ACHN (cell line): ENCODE results near the gene NCOA1.
"Not testable (repeated sequence)": the region's sequence is repeated elsewhere in the genome, so short reads cannot be mapped to it uniquely, and the experiment has no call there.

Experiments
- DNase-seq: peaks from one replicate; pipeline ENCODE4 v3.0.0-alpha.2; 2015
- in situ Hi-C: cut with HindIII; loops from 2 replicates; pipeline ENCODE4 v1.10.0; 2017; ENCODE audit warnings: low sequenced_read_pairs, low pct_ligation_motif_present, low pct_unique_long_range_greater_than_20kb

The NCOA1 gene

GRCh38 chr2:24644032-24644431, 153.0 kb downstream of the NCOA1 start:
- in situ Hi-C loops, result no loop called here
- no peak for DNase-seq

- in situ Hi-C loops, result no loop called here
Measured at GRCh38 chr2:24650997-24651642, 160.1 kb downstream of the NCOA1 start.

GRCh38 chr2:24651643-24652003, 160.6 kb downstream of the NCOA1 start:
- in situ Hi-C loops, result no loop called here
- DNase-seq, result no peak

More at GRCh38 chr2:24650997-24651642, 160.1 kb downstream of the NCOA1 start:
- DNase-seq, result no peak

- in situ Hi-C loops, result no loop called here
- DNase-seq, result no peak
Measured at GRCh38 chr2:24652265-24653182, 161.5 kb downstream of the NCOA1 start.

GRCh38 chr2:24657818-24658217, 166.8 kb downstream of the NCOA1 start:
- in situ Hi-C loops, result no loop called here
- DNase-seq, result no peak

- no peak for DNase-seq
- in situ Hi-C loops, result no loop called here
Measured at GRCh38 chr2:24658531-24659202, 167.6 kb downstream of the NCOA1 start.

GRCh38 chr2:24659862-24660261, 168.8 kb downstream of the NCOA1 start:
- DNase-seq, result no peak
- in situ Hi-C loops, result no loop called here

- no peak for DNase-seq
Measured at GRCh38 chr2:24667542-24667941, 176.5 kb downstream of the NCOA1 start.

GRCh38 chr2:24671230-24671629, 180.2 kb downstream of the NCOA1 start:
- no peak for DNase-seq
- in situ Hi-C loops, result no loop called here

More at GRCh38 chr2:24667542-24667941, 176.5 kb downstream of the NCOA1 start:
- in situ Hi-C loops, result no loop called here

GRCh38 chr2:24672589-24672988, 181.5 kb downstream of the NCOA1 start:
- no peak for DNase-seq
- in situ Hi-C loops, result no loop called here

GRCh38 chr2:24675338-24675737, 184.3 kb downstream of the NCOA1 start:
- DNase-seq, result no peak
- in situ Hi-C loops, result no loop called here

GRCh38 chr2:24676493-24676892, 185.4 kb downstream of the NCOA1 start:
- DNase-seq, result no peak
- in situ Hi-C loops, result no loop called here

GRCh38 chr2:24678066-24678465, 187.0 kb downstream of the NCOA1 start:
- DNase-seq, in situ Hi-C loops: not testable (repeated sequence)

GRCh38 chr2:24680196-24680595, 189.1 kb downstream of the NCOA1 start:
- in situ Hi-C loops, result no loop called here
- no peak for DNase-seq

GRCh38 chr2:24682304-24682703, 191.2 kb downstream of the NCOA1 start:
- no peak for DNase-seq
- in situ Hi-C loops, result no loop called here

- no peak for DNase-seq
- in situ Hi-C loops, result no loop called here
Measured at GRCh38 chr2:24683408-24683807, 192.4 kb downstream of the NCOA1 start.

GRCh38 chr2:24690524-24690923, 199.5 kb downstream of the NCOA1 start:
- DNase-seq, result no peak
- in situ Hi-C loops, result no loop called here

GRCh38 chr2:24691806-24692205, 200.8 kb downstream of the NCOA1 start:
- in situ Hi-C loops, result no loop called here
- DNase-seq, result no peak

GRCh38 chr2:24697792-24698191, 206.7 kb downstream of the NCOA1 start:
- DNase-seq, result no peak
- in situ Hi-C loops, result no loop called here
